Spleen (tissue), 11 donors: ENCODE data around the gene SENP5. TPM values are rescaled to one million over a fixed set of nuclear protein-coding genes. Genes with fewer than 3 reads are reported as not detected.
A peak's percentile ranks its signal among the peaks of the same experiment; 100 is the strongest.
"Not testable (repeated sequence)": the region's sequence is repeated elsewhere in the genome, so short reads cannot be mapped to it uniquely, and the experiment has no call there.

Source experiments
- DNase-seq: peaks from one replicate; pipeline ENCODE4 v3.0.0-alpha.2; 2020
- H3K27ac ChIP-seq, 8 donors: fragments of 200-600 bp; sonication (generic) in 7 of 8; 1 replicate in 4 of 8; 2 replicates in 4 of 8; pipeline versions ENCODE4 v1.5.0 to v1.8.0; 2016 to 2021; ENCODE audit warnings: inconsistent platforms in 4 of 8, mild to moderate bottlenecking in 4 of 8, moderate library complexity in 1 of 8
- H3K27me3 ChIP-seq, 7 donors: fragments of 200-600 bp; sonication (generic) in 6 of 7; replicated peaks in 1 of 7; 1 replicate in 4 of 7; 2 replicates in 3 of 7; pipeline versions ENCODE4 v1.5.0 to v1.8.0; 2016 to 2021; ENCODE audit warnings: inconsistent platforms in 3 of 7, mild to moderate bottlenecking in 1 of 7
- H3K36me3 ChIP-seq, 6 donors: fragments of 200-600 bp; sonication (generic) in 5 of 6; 1 replicate in 4 of 6; 2 replicates in 2 of 6; pipeline versions ENCODE4 v1.5.0 to v1.8.0; 2016 to 2021; ENCODE audit warnings: inconsistent platforms in 2 of 6
- H3K4me1 ChIP-seq, 6 donors: fragments of 200-600 bp; sonication (generic) in 5 of 6; 1 replicate in 3 of 6; 2 replicates in 3 of 6; pipeline versions ENCODE4 v1.5.0 to v1.8.0; 2016 to 2021; ENCODE audit warnings: inconsistent platforms in 3 of 6
- H3K4me3 ChIP-seq, 8 donors: fragments of 200-600 bp; sonication (generic) in 7 of 8; 1 replicate in 4 of 8; 2 replicates in 4 of 8; pipeline versions ENCODE4 v1.5.0 to v1.8.0; 2016 to 2021; ENCODE audit warnings: inconsistent platforms in 4 of 8, mild to moderate bottlenecking in 4 of 8, moderate library complexity in 2 of 8
- H3K9me3 ChIP-seq, 8 donors: fragments of 200-600 bp; sonication (generic) in 7 of 8; 1 replicate in 4 of 8; 2 replicates in 4 of 8; pipeline versions ENCODE4 v1.5.0 to v1.8.0; 2016 to 2021; ENCODE audit warnings: inconsistent platforms in 4 of 8
- POLR2A ChIP-seq, 3 donors: fragments of 450-650 bp; IDR thresholded peaks; one replicate each; pipeline ENCODE4 v1.5.1; 2017; ENCODE audit warnings: antibody characterized with exemption in 3 of 3, mild to moderate bottlenecking in 1 of 3
- POLR2AphosphoS5 ChIP-seq, 3 donors: sonication (generic); formaldehyde crosslinking; IDR thresholded peaks; one replicate each; pipeline ENCODE4 v1.5.1; 2017; ENCODE audit warnings: antibody characterized with exemption in 3 of 3
- WGBS, 5 donors: extraction: QIAGEN DNeasy Blood & Tissue Kit in 3 of 5; methylation state at CpG; one replicate each; pipeline versions ENCODE4 v1.1.5 to v1.1.7; 2013 to 2018; 5-methylcytosine and 5-hydroxymethylcytosine counted together
- intact Hi-C: fragments of 100-400 bp; cut with DNase I; formaldehyde crosslinking; loops from one replicate; pipeline ENCODE4 v1.15.0; 2023; ENCODE audit warnings: low total_unique reads
- polyA plus RNA-seq, 3 donors: library from polyadenylated mRNA; stranded (reverse); fragments of 200-250 nt; gene quantifications; one replicate each; pipeline ENCODE4 v1.2.1, GENCODE V29; 2013
- total RNA-seq, 7 donors: library from RNA; depleted of rRNA in 3 of 7; stranded (reverse); fragments of >200 nt in 3 of 7; fragmentation: NEBNext Ultra II Directional in 4 of 7; extraction: Animal tissue kit (Norgen Biotek cat#: 25700) in 4 of 7; gene quantifications; one replicate each; pipeline versions ENCODE4 v1.1.0 to v1.2.1, GENCODE V29; 2016 to 2021
- TF ChIP-seq, protein P1 (sequence below), 11 experiments: fragments of 200-600 bp in 7 of 11; fragments of 450-650 bp in 4 of 11; sonication (generic) in 4 of 11; IDR thresholded peaks in 8 of 11; conservative IDR thresholded peaks in 3 of 11; 1 replicate in 7 of 11; 2 replicates in 4 of 11; pipeline versions ENCODE4 v1.4.0 to v1.8.0; 2016 to 2021; ENCODE audit warnings: antibody characterized with exemption in 11 of 11, inconsistent platforms in 4 of 11, mild to moderate bottlenecking in 1 of 11
- donor health status: healthy with polysubstance abuse.
- donor health status: DM: no; HTN: no; CAD: no; lungs with moderate emphysema.
- donor health status: DM: no; HTN: no; CAD: no.
- donor health status: Bipolar disorder and iron deficiency.
- donor health status: healthy.
- donor health status: DM: no; HTN: no; CAD: no.
- donor health status: DM: yes; HTN: yes; CAD: no.

SENP5 gene
- total and polyA plus RNA-seq, 10 donors, result 5.0 to 59.6 (median 47.1) TPM

DNA sequence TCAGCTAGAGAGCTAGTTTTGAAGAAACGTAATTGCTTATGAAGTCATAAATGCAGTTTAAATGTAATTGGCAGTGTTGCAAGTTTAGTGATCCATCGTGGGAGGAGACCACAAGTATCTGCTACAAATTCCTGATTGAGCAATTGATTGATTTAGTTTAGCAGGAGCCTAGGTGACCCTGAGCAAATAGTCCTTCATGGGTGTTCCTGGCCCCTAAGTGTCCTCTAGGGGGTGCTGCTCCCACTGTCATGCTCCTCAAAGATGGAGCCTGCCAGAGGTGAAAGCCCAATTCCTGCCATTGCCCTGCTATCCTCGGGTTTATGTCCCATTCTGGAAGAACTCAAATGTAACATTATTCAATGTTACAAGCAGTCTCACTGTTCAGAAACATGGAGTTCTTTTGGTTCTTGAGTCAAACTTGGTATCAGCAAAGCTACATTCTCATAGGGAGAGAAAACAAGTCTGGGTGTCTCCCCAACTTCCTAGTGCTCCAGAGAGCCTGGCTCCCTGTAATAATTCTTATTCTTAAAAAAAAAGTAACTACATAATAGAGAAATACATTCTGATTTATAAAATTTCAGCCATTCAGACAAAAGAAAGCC lies 29.8 kb upstream of the SENP5 start:
- no peak overlapping the region for H3K27ac ChIP-seq
- H3K4me1 ChIP-seq, result peaks cover 0 to 20% (median 5%) of the 10 kb centered on the region in 6 donors
- WGBS, 5 donors, result 36 to 48% (median 39%) methylated on average over 3 of the region's 3 CpGs
- TF ChIP-seq POLR2AphosphoS5 (IDR thresholded peaks at IDR 0.05), result peak in 1 of 3 donors; percentile 64
- TF ChIP-seq POLR2A (IDR thresholded peaks at IDR 0.05), result no peak
- TF ChIP-seq, protein P1, sequence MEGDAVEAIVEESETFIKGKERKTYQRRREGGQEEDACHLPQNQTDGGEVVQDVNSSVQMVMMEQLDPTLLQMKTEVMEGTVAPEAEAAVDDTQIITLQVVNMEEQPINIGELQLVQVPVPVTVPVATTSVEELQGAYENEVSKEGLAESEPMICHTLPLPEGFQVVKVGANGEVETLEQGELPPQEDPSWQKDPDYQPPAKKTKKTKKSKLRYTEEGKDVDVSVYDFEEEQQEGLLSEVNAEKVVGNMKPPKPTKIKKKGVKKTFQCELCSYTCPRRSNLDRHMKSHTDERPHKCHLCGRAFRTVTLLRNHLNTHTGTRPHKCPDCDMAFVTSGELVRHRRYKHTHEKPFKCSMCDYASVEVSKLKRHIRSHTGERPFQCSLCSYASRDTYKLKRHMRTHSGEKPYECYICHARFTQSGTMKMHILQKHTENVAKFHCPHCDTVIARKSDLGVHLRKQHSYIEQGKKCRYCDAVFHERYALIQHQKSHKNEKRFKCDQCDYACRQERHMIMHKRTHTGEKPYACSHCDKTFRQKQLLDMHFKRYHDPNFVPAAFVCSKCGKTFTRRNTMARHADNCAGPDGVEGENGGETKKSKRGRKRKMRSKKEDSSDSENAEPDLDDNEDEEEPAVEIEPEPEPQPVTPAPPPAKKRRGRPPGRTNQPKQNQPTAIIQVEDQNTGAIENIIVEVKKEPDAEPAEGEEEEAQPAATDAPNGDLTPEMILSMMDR (IDR thresholded peaks at IDR 0.05 in 8 of 11, conservative IDR thresholded peaks at IDR 0.05 in 3 of 11), result peak; percentile 54 to 90 (median 78)
- DNase-seq, result peak; percentile 82
- no peaks in the 10 kb centered on the region for H3K27me3 ChIP-seq
- intact Hi-C loops, result no loop called here
- no peaks in the 10 kb centered on the region for H3K9me3 ChIP-seq
- peaks cover 0 to 3% (median 0%) of the 10 kb centered on the region in 6 donors for H3K36me3 ChIP-seq
- H3K4me3 ChIP-seq, result no peak overlapping the region

DNA sequence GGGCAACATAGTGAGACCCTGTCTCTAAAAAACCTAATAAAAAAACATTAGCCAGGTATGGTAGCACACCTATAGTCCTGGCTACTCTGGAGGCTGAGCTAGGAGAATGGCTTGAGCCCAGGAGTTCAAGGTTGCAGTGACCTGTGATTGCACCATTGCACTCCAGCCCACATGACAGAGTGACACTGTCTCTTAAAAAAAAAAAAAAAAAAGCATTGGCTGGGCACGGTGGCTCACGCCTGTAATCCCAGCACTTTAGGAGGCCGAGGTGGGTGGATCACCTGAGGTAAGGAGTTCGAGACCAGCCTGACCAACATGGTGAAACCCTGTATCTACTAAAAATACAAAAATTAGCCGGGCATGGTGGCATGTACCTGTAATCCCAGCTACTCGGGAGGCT lies 28.4 kb upstream of the SENP5 start:
- H3K27ac ChIP-seq, H3K36me3 ChIP-seq, H3K9me3 ChIP-seq, DNase-seq, H3K27me3 ChIP-seq, H3K4me3 ChIP-seq, intact Hi-C loops: not testable (repeated sequence)
- WGBS, 5 donors, result 88 to 93% (median 91%) methylated on average over 6 of the region's 6 CpGs
- H3K4me1 ChIP-seq, result peaks cover 0 to 20% (median 5%) of the 10 kb centered on the region in 6 donors

DNA sequence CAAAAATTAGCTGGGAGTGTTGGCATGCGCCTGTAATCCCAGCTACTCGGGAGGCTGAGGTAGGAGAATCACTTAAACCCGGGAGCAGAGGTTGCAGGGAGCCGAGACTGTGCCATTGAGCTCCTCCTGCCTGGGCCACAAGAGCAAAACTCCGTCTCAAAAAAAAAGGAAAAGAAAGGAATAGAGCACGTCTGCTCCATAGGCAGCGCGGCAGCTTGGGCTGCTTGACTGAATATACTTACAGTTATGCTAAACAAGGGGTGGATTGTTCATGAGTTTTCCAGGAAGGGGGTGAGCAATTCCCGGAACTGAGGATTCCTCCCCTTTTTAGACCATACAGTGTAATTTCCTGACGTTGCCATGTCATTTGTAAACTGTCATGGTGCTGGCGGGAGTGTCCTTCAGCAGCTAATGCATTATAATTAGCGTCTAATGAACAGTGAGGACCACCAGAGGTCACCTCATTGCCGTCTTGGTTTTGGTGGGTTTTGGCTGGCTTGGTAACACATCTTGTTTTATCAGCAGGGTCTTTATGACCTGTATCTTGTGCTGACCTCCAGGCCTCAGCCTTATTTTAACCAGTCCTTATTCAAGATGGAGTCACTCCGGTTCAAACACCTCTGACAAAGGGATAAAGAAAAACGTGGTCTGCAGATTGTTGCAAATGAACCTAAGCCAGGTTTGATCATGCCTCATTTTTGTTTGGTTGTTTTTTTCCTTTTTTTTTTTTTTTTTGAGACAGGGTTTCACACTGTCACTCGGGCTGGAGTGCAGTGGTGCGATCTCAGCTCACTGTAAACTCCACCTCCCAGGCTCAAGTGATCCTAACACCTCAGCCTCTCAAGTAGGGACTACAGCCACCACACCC lies 24.9 kb upstream of the SENP5 start:
- H3K36me3 ChIP-seq, result no peaks in the 10 kb centered on the region
- no peak for DNase-seq
- peaks cover 0 to 6% (median 4%) of the 10 kb centered on the region in 6 donors for H3K4me1 ChIP-seq
- H3K27me3 ChIP-seq, result no peaks in the 10 kb centered on the region
- intact Hi-C loops, result loop anchor here (10.0 kb wide), 1 partner anchor 122 kb away; the partner anchor contains the start of gene PIGZ
- TF ChIP-seq POLR2AphosphoS5 (IDR thresholded peaks at IDR 0.05), result no peak
- TF ChIP-seq, protein P1 (IDR thresholded peaks at IDR 0.05 in 8 of 11, conservative IDR thresholded peaks at IDR 0.05 in 3 of 11), result no peak
- no peak for TF ChIP-seq POLR2A (IDR thresholded peaks at IDR 0.05)
- H3K9me3 ChIP-seq, result no peaks in the 10 kb centered on the region
- no peak overlapping the region for H3K4me3 ChIP-seq
- 64 to 83% (median 73%) methylated on average over 17 of the region's 17 CpGs for WGBS, 5 donors
- no peak overlapping the region for H3K27ac ChIP-seq

DNA sequence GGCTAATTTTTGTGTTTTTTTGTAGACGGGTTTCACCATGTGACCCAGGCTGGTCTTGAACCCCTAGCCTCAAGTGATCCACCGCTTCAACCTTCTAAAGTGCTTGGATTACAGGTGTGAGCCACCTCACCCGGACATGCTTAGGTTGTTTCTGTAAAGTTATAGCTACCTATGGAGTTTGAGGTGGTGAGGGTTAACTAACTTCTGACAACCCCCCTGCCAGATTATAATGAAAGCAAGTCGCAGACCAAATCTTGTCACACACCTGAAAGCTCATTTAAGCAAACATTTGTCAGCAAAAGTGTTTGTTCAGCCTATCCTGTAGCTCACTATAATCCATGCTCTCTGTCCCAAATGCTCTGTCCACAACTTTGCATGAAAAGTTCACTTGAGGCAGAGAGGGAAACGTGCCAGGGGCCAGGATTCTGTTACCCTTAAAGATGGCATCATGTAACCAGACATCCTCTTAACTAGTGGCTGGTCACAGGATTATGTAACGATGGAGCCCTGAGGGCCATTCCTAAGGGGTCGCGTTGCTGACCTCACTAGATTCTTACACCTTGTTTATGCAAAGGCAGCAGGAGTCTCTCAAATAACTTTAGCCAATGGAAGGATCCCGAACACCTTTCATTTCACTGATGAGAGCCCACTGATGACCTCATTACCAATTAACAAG lies 24.1 kb upstream of the SENP5 start:
- Histone ChIP-seq H3K4me1 (no peaks in the 10 kb centered on the region), H3K27me3 (no peaks in the 10 kb centered on the region), H3K27ac (no peak overlapping the region), H3K4me3 (no peak overlapping the region), H3K36me3 (no peaks in the 10 kb centered on the region), H3K9me3 (no peaks in the 10 kb centered on the region)
- no peak for TF ChIP-seq POLR2A (IDR thresholded peaks at IDR 0.05)
- TF ChIP-seq POLR2AphosphoS5 (IDR thresholded peaks at IDR 0.05), result no peak
- TF ChIP-seq, protein P1 (IDR thresholded peaks at IDR 0.05 in 8 of 11, conservative IDR thresholded peaks at IDR 0.05 in 3 of 11), result no peak
- DNase-seq, result no peak
- intact Hi-C loops, result loop anchor here (10.0 kb wide), 1 partner anchor 121 kb away; the partner anchor contains the start of gene PIGZ
- 84 to 94% (median 89%) methylated on average over 9 of the region's 9 CpGs for WGBS, 5 donors

DNA sequence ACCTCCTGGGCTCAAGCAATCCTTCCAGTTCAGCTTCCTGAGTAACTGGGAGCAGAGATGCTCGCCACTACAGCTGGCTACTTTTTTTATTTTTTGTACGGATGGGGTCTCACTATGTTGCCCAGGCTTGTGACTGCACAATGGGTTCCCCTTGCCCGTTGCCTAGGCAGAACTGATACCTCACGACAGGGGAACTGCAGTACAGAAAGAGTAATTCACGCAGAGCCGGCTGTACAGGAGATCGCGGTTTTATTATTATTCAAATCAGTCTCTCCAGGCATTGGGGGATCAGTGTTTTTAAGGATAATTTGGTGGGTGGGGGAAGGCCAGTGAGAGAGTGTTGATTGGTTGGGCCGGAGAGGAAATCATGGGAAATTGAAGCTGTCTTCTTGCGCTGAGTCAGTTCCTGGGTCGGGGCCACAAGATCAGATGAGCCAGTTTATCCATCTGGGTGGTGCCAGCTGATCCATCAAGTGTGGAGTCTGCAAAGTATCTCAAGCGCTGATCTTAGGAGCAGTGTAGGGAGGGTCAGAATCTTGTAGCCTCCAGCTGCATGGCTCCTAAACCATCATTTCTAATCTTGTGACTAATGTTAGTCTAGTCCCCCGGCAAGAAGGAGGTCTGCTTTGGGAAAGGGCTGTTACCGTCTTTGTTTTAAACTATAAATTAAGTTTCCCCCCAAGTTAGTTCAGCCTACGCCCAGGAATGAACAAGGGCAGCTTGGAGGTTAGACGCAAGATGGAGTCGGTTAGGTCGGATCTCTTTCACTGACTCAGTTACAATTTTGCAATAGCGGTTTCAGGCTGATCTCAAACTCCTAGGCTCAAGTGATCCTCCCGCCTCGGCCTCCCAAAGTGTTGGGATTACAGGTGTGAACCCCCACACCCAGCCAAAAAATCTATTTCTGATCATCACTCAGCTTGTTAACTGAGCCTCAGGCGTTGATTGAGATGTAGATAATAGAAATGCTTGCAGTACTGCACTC lies 23.2 kb upstream of the SENP5 start:
- not testable (repeated sequence) for H3K27me3 ChIP-seq, H3K36me3 ChIP-seq, H3K27ac ChIP-seq, H3K9me3 ChIP-seq, DNase-seq, H3K4me1 ChIP-seq, H3K4me3 ChIP-seq
- intact Hi-C loops, result loop anchor here (10.0 kb wide), 1 partner anchor 120 kb away; the partner anchor contains the start of gene PIGZ
- 84 to 92% (median 86%) methylated on average over 20 to 21 of the region's 22 CpGs for WGBS, 5 donors

DNA sequence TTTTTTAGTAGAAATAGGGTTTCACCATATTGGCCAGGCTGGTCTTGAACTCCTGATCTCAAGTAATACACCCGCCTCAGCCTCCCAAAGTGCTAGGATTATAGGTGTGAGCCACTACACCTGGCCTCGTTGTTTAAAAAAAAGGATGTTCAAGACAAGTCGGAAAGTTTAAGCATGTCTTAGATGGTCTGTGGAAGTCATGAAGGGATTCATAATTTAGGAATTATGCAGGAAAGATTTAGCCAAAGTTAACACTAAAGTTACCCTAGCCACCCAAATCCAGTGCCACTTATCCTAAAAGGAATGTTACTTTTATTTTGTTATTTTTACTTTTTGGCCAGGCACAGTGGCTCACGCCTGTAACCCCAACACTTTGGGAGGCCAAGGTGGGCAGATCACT lies 19.3 kb upstream of the SENP5 start:
- H3K4me3 ChIP-seq, H3K4me1 ChIP-seq, H3K9me3 ChIP-seq, DNase-seq, H3K27me3 ChIP-seq, H3K36me3 ChIP-seq, H3K27ac ChIP-seq: not testable (repeated sequence)
- WGBS, 5 donors, result 88 to 96% (median 90%) methylated on average over 4 of the region's 4 CpGs
- intact Hi-C loops, result loop anchor here (10.0 kb wide), 1 partner anchor 116 kb away; the partner anchor contains the start of gene PIGZ
